Aorta (tissue), 5 donors: ENCODE measurements around the gene WSB1. TPM values are rescaled to one million over a fixed set of nuclear protein-coding genes. Genes with fewer than 3 reads are reported as not detected.
"Not testable (repeated sequence)": the region's sequence is repeated elsewhere in the genome, so short reads cannot be mapped to it uniquely, and the experiment has no call there.

Experiments
- ATAC-seq: fragments of 200-7000 bp; cut with Tn5 transposase; one replicate; pipeline ENCODE4 v1.9.1; 2022; ENCODE audit warnings: moderate library complexity; ENCODE audit not compliant: low FRiP score
- DNase-seq, 2 donors: peaks; one replicate each; pipeline ENCODE4 v3.0.0-alpha.2; 2020
- H3K27ac ChIP-seq, 2 donors: one replicate each; pipeline ENCODE4 v1.5.1; 2013; ENCODE audit warnings: low read length in 2 of 2, mild to moderate bottlenecking in 2 of 2, moderate library complexity in 2 of 2, control low read depth in 1 of 2, inconsistent platforms in 1 of 2, low read depth in 1 of 2
- H3K27me3 ChIP-seq, 2 donors: one replicate each; pipeline ENCODE4 v1.6.1; 2013; ENCODE audit warnings: control low read depth in 1 of 2, low read length in 1 of 2, mild to moderate bottlenecking in 1 of 2, moderate library complexity in 1 of 2; ENCODE audit not compliant: insufficient read depth in 2 of 2, control insufficient read depth in 1 of 2
- H3K36me3 ChIP-seq, 2 donors: one replicate each; pipeline ENCODE4 v1.6.1; 2013; ENCODE audit warnings: control low read depth in 1 of 2, low read length in 1 of 2, mild to moderate bottlenecking in 1 of 2; ENCODE audit not compliant: insufficient read depth in 2 of 2, control insufficient read depth in 1 of 2
- H3K4me1 ChIP-seq, 2 donors: one replicate each; pipeline ENCODE4 v1.6.1; 2013; ENCODE audit warnings: low read length in 2 of 2, control low read depth in 1 of 2, mild to moderate bottlenecking in 1 of 2, moderate library complexity in 1 of 2; ENCODE audit not compliant: insufficient read depth in 2 of 2, control insufficient read depth in 1 of 2
- H3K4me3 ChIP-seq, 2 donors: one replicate each; pipeline ENCODE4 v1.5.1; 2013; ENCODE audit warnings: low read length in 2 of 2, control low read depth in 1 of 2, mild to moderate bottlenecking in 1 of 2
- H3K9me3 ChIP-seq: one replicate; pipeline ENCODE4 v1.6.1; 2013; ENCODE audit warnings: mild to moderate bottlenecking, low read length; ENCODE audit not compliant: control insufficient read depth
- WGBS, 2 donors: extraction: QIAGEN DNeasy Blood & Tissue Kit; methylation state at CpG; one replicate each; pipeline ENCODE4 v1.1.7; 2013; 5-methylcytosine and 5-hydroxymethylcytosine counted together
- intact Hi-C, 2 donors: fragments of 100-400 bp; cut with DNase I; formaldehyde crosslinking; loops; one replicate each; pipeline versions ENCODE4 v1.14.2 to v1.15.0; 2022
- polyA plus RNA-seq, 2 donors: library from polyadenylated mRNA; stranded (reverse); fragments of 200-250 nt; gene quantifications; one replicate each; pipeline ENCODE4 v1.2.3, GENCODE V29; 2013
- total RNA-seq, 2 donors: library from RNA; stranded (reverse); fragmentation: NEBNext Ultra II Directional; extraction: Animal tissue kit (Norgen Biotek cat#: 25700); gene quantifications; one replicate each; pipeline ENCODE4 v1.2.1, GENCODE V29; 2021
- donor health status: healthy with polysubstance abuse.
- donor health status: Bipolar disorder and iron deficiency.
- donor health status: DM: no; HTN: no; CAD: no.
- donor health status: DM: no; HTN: no; CAD: no.
- donor health status: DM: yes; HTN: yes; CAD: no.

The WSB1 gene
- total and polyA plus RNA-seq, 4 donors, result 18.2 to 355 (median 271) TPM

GRCh38 chr17:27323538-27324215 lies 29.8 kb downstream of the WSB1 start:
- intact Hi-C loops, result no loop called here

GRCh38 chr17:27324771-27325339 lies 30.9 kb downstream of the WSB1 start:
- Histone ChIP-seq H3K27me3 (no peaks in the 10 kb centered on the region), H3K27ac (no peak overlapping the region), H3K4me1 (peaks cover 0 to 3% of the 10 kb centered on the region in 2 donors), H3K36me3 (no peaks in the 10 kb centered on the region), H3K4me3 (no peak overlapping the region), H3K9me3 (no peaks in the 10 kb centered on the region)
- ATAC-seq (no peak), DNase-seq (no peak)
- intact Hi-C loops, result no loop called here
- WGBS, 2 donors, result 88 to 93% methylated on average over 5 of the region's 5 CpGs

More at GRCh38 chr17:27323538-27324215, 29.8 kb downstream of the WSB1 start:
- Histone ChIP-seq H3K4me1 (peaks cover 0 to 3% of the 10 kb centered on the region in 2 donors), H3K9me3 (no peaks in the 10 kb centered on the region), H3K36me3 (no peaks in the 10 kb centered on the region), H3K27ac (peak overlapping the region in 1 of 2 donors; percentile 26), H3K27me3 (no peaks in the 10 kb centered on the region), H3K4me3 (no peak overlapping the region)
- WGBS, 2 donors, result 38 to 39% methylated on average over 7 of the region's 7 CpGs
- ATAC-seq (peak; percentile 58), DNase-seq (peak in 1 of 2 donors; percentile 85)

- WGBS, 2 donors, result 82 to 84% methylated on average over 2 of the region's 2 CpGs
- no peak overlapping the region for H3K27ac ChIP-seq
- intact Hi-C loops, result no loop called here
- no peaks in the 10 kb centered on the region for H3K27me3 ChIP-seq
- no peak for DNase-seq
- H3K4me3 ChIP-seq, result no peak overlapping the region
- no peak for ATAC-seq
- H3K4me1 ChIP-seq, result no peaks in the 10 kb centered on the region
- no peaks in the 10 kb centered on the region for H3K9me3 ChIP-seq
- H3K36me3 ChIP-seq, result no peaks in the 10 kb centered on the region
These were observed 32.1 kb downstream of the WSB1 start for GRCh38 chr17:27326051-27326450.

DNA sequence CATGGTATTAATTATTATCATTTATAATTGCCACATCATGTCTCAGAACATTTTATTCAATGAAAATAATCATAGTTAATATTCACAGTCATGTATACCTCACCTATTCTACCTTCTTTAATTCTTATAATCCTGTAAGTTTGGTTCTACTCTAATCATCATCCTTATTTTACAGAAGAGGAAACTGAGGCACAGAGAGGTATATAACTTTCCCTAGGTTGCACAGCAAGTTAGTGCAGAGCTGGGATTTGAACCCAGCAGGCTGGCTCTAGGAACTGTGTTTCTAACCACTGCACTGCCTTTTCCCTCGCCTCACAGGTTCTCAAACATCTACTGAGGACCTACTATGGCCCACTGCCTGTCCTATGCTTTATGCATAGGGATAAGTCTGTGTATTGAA lies 32.7 kb downstream of the WSB1 start:
- no peak overlapping the region for H3K4me3 ChIP-seq
- DNase-seq (no peak), ATAC-seq (no peak)
- H3K4me1 ChIP-seq, result no peaks in the 10 kb centered on the region
- H3K27me3 ChIP-seq, result no peaks in the 10 kb centered on the region
- intact Hi-C loops, result no loop called here
- no peaks in the 10 kb centered on the region for H3K9me3 ChIP-seq
- H3K27ac ChIP-seq, result no peak overlapping the region
- 83 to 95% methylated on average over 1 of the region's 1 CpG for WGBS, 2 donors
- H3K36me3 ChIP-seq, result no peaks in the 10 kb centered on the region

DNA sequence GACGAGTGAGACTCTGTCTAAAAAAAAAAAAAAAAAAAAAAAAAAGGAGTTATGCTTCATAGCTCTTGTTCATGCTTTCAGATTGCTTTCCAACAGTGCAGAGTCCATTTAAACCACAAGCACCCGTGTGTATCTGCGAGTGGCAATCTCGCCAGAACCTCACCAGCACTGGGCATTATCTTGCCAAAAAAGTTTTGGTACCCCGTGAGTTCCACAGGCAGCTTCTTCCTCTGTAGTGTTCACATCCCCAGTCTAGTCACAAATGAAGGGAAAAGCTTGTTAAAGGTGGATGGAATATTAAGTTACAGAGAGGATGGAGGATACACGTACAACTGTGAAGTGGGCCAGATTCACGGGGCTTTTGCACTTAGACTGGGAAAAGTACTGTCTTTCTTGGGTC lies 33.5 kb downstream of the WSB1 start:
- DNase-seq (no peak), ATAC-seq (no peak)
- Histone ChIP-seq H3K27me3 (no peaks in the 10 kb centered on the region), H3K4me1 (no peaks in the 10 kb centered on the region), H3K9me3 (no peaks in the 10 kb centered on the region), H3K36me3 (no peaks in the 10 kb centered on the region), H3K27ac (no peak overlapping the region), H3K4me3 (no peak overlapping the region)
- intact Hi-C loops, result no loop called here
- WGBS, 2 donors, result 77 to 82% methylated on average over 7 of the region's 7 CpGs

- Histone ChIP-seq H3K9me3 (no peaks in the 10 kb centered on the region), H3K4me1 (no peaks in the 10 kb centered on the region), H3K36me3 (no peaks in the 10 kb centered on the region), H3K27me3 (no peaks in the 10 kb centered on the region), H3K4me3 (no peak overlapping the region), H3K27ac (no peak overlapping the region)
- no peak for ATAC-seq
- no peak for DNase-seq
- WGBS, 2 donors, result 75 to 79% methylated on average over 4 of the region's 4 CpGs
- intact Hi-C loops, result no loop called here
These were observed 34.0 kb downstream of the WSB1 start for GRCh38 chr17:27327871-27328270.

DNA sequence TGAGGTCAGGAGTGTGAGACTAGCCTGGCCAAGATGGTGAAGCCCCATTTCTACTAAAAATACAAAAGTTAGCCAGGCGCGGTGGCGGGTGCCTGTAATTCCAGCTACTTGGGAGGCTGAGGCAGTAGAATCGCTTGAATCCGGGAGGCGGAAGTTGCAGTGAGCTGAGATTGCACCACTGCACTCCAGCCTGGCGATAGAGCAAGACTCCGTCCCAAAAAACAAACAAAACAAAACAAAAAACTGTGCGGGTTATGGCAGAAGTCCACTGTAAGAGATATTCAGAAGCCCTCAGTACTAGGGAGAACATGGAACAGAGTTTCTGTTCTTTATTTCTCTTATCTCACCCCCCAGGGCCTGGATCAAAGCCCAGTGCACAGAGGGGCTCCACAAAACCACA lies 34.8 kb downstream of the WSB1 start:
- H3K27ac ChIP-seq, H3K27me3 ChIP-seq, H3K4me3 ChIP-seq, H3K9me3 ChIP-seq, H3K4me1 ChIP-seq, DNase-seq, ATAC-seq, intact Hi-C loops, H3K36me3 ChIP-seq: not testable (repeated sequence)
- WGBS, 2 donors, result 76 to 82% methylated on average over 9 of the region's 9 CpGs

DNA sequence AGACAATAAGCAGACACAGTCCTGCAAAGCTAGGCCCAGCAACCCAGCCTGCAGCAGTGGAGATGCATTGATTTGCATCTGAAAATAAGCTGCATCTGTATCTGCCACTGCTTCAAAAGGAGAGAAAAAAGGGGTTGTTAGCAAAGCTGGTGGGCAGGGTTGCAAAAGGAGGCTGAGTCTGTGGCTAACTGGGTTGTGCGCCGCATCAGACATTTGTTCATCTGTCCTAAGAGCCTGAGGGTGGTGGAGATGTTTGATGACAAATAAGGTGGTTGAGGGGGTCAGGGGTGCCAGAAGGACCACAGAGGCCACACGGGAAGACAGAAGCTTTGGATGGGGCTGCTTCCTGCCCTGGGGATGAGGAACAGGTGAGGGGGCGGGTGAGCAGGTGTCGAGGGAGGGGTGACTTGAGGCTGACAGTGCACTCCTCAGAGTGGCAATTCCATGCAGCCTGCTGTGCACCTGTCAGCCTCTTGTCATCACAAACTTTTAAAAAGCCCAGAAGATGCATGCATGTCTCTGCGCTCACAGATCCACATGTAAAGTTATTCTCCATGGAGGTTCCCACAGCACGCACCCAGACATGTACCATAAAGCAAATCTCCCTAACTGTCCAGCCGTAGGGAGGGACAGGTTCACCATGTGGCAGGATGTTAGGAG lies 35.4 kb downstream of the WSB1 start:
- ATAC-seq (no peak), DNase-seq (no peak)
- Histone ChIP-seq H3K27me3 (no peaks in the 10 kb centered on the region), H3K9me3 (no peaks in the 10 kb centered on the region), H3K27ac (no peak overlapping the region), H3K36me3 (no peaks in the 10 kb centered on the region), H3K4me3 (no peak overlapping the region), H3K4me1 (no peaks in the 10 kb centered on the region)
- intact Hi-C loops, result no loop called here
- 88 to 91% methylated on average over 8 of the region's 8 CpGs for WGBS, 2 donors

DNA sequence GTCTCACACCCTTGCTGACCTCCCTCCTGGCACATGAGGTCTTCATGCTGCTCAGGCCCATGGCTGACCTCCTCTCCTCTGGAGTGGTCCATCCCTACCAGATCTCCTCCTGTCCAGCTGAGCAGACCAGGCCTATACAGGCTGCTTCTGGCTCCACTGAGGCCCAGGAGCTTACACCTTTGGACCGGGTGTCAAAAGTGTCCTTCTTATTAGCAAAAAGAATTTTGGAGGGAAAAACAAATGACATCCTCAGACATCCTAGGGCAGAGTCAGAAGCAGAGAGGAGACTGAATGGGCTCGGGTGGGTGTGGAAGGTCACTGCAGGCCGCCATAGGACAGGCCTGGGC lies 38.1 kb downstream of the WSB1 start:
- 83 to 84% methylated on average over 3 of the region's 3 CpGs for WGBS, 2 donors
- Histone ChIP-seq H3K27ac (peak overlapping the region in 1 of 2 donors; percentile 20), H3K9me3 (no peaks in the 10 kb centered on the region), H3K36me3 (no peaks in the 10 kb centered on the region), H3K4me3 (no peak overlapping the region), H3K4me1 (no peaks in the 10 kb centered on the region), H3K27me3 (no peaks in the 10 kb centered on the region)
- DNase-seq (no peak), ATAC-seq (no peak)
- intact Hi-C loops, result loop anchor here (2.0 to 5.0 kb wide), 4 partner anchors 37 to 95 kb away; partner anchors contain the start of gene WSB1 (in 2 of the 2)
